HG03521 (cell line): ENCODE measurements around the gene TOR1AIP1.
A peak's percentile ranks its signal among the peaks of the same experiment; 100 is the strongest.

Source experiments
- ATAC-seq: cut with Tn5 transposase; IDR thresholded peaks from one replicate; pipeline ENCODE4 v1.9.1; 2021; ENCODE audit warnings: mild to moderate bottlenecking, moderate library complexity; ENCODE audit not compliant: unreplicated experiment

The TOR1AIP1 gene

DNA sequence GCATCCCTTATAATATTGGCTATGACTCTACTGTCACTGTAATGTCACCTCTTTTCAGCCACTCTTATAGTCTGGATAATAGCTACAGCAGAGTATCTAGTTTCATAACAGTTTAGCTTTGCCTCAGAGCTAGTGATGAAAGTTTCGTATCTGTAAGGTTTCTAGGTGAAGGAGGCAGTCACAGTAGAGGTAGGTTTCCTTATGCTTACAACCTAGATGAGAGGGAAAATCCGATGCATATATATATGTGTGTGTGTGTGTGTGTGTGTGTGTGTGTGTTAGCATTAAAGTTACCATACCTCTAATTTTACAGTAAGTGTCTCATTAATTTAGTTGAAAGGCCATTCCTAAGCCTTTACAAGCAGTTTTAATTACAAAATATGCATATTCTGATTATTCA lies 2.3 kb upstream of the TOR1AIP1 start:
- ATAC-seq = no peak

DNA sequence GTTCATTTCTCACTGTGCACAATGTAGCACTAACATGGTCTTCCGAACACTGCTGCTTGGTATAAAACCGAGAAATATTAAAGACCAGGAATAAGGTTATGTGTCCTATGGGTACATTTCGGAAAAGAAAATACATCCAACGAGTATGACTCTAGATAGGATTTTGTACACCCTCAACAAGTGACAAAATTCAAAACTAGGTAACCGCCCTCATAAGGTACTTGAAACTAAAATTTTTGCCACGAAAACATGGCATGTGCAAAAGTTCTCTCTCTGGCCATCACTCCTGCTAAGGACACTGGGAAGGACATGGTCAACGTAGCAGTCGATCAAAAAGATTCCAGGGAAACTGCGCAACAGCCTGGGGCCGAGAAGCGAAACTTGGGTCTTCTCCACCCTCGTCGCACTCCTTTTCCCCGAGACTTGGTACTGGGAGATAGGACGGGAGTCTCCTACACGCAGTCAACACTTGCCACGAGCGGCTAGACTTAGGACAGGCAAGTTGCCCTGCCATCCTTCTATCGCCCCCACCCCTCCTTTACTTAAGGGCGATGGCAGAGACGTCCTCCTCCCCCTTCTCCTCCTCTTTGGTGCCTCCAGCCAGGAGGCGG lies 338 bp upstream of the TOR1AIP1 start:
- ATAC-seq = no peak

DNA sequence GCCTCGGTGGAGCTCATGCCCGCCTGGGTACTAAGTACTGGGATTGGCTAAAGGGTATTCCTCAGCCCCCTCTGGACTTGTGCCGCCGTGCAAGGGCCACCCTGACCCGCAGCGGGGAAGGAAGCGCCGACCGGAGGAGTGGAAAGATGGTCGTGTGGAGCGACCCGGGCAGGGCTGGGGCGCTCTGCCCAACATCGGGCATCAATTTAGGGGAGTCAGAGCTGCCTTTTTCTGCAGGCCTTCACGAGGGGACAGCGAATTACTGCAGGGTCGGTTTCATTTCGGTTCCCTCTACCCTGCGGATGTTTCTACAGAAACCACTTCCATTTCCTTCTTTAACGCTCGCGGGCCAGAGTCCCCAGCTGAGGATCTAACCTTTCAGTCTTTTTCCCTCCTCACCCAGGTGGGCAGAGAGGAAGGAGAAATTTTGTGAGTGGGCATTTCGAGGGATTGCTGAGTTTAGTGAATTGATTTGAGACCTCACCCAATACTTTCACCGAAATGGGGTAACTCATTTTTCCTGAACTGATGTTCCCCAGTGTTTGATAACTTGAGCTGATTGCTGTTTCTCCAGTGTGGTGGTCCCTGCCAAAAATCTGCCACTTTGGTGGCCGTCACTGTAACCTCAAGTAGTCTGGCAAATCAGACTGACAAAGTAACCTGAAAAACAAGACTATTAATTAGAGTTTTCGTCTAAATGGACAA lies 1.1 kb downstream of the TOR1AIP1 start:
- peak; percentile 3 for ATAC-seq

DNA sequence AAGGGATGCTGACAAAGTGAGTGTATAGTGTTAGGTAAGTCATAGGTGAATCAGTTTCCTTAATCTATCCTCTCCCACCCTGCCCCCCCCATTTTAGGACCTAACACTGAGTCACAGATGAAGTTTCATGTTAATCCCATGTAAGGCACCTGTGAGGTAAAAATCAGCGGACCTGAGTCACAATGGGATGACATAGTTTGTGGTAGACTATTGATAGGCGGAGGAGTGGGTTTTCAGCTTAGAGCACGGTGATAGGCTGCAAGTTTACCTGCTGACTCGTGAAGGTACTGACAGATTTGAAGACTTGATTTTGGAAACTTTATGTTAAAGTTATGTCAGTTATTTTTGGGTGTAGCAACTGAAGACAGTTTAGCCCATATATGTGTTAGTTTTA lies 1.7 kb downstream of the TOR1AIP1 start:
- peak; percentile 19 for ATAC-seq

DNA sequence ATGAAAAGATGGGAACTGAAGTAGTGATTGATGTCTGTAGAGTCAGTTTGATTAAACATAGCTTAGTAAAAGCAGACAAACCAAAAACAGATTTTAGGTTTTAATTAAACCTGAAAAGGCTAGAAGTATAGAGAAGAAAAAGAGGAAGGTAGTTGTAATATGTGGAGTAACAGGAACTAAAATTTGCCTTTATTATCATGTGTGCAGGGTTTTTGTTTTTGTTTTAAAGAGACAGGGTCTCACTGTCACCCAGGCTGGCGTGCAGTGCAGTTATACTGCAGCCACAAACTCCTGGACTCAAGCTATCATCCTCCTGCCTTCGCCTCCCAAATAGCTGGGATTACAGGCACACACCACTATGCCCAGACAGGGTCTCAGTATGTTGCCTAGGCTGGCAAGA lies 6.0 kb downstream of the TOR1AIP1 start:
- ATAC-seq = no peak

DNA sequence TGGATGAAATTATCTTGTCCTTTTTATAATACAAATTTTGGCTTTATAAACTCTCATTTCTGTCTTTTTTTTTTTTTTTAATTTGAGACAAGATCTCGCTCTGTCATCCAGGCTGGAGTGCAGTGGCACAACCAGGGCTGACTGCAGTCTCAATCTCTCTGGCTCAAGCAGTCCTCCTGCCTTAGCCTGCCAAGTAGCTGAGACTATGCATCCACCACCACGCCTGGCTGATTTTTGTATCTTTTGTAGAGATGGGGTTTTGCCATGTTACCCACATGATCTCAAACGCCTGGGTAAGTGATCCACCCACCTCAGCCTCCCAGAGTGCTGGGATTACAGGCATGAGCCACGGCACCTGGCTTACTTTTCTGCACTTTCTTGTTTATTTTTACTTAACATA lies 7.5 kb downstream of the TOR1AIP1 start:
- ATAC-seq = no peak

DNA sequence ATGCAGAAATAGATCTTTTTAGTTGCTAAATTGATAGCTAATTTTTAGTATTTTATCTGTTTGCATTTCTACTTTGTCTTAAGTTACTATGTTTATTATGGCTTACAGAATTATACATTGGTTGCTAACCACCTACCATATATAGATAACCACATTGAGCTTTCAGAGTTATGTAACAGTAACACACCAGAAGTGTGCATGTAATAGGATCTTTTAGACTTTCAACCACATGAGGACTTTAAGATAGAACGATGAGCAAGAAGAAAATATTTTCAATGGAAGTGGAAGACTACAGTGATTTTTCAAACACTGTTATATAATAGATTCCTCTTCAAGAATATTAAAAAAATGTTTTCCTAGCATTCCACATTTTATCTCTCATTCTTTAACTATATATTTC lies 28.8 kb downstream of the TOR1AIP1 start:
- ATAC-seq = no peak

DNA sequence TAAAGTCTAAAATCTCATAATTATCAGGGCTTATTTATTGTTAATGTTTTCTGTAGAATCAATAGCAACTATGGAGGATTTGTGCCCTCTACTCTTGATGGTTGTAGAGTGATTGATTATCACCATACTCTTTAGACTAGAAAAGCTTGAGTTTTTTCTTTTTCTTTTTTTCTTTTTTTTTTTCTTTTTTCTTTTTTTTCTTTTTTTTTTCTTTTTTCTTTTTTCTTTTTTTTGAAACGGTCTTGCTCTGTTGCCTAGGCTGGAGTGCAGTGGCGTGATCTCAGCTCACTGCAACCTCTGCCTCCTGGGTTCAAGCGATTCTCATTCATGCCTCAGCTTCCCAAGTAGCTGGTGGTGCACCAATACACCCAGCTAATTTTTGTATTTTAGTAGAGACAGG lies 29.7 kb downstream of the TOR1AIP1 start:
- ATAC-seq = no peak

DNA sequence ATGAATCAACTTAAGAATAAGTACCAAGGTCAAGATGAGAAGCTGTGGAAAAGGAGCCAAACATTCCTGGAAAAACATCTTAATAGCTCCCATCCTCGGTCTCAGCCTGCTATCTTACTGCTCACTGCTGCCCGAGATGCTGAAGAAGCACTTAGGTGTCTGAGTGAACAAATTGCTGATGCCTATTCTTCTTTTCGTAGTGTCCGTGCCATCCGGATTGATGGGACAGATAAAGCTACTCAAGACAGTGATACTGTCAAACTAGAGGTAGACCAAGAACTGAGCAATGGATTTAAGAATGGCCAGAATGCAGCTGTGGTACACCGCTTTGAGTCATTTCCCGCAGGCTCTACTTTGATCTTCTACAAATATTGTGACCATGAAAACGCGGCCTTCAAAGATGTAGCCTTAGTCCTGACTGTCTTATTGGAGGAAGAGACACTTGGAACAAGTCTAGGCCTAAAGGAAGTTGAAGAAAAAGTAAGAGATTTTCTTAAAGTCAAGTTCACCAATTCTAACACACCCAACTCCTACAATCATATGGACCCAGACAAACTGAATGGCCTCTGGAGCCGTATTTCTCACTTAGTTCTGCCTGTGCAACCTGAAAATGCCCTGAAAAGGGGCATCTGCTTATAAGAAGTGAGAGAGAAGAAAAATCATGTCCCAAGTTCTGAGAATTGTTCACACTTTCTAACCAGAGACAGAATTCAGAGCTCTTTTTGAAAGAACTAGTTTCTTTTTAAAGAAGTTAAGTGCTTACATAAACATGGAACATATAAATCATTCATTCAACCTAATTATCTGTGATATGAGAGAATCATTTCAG lies 35.7 kb downstream of the TOR1AIP1 start:
- ATAC-seq = no peak

DNA sequence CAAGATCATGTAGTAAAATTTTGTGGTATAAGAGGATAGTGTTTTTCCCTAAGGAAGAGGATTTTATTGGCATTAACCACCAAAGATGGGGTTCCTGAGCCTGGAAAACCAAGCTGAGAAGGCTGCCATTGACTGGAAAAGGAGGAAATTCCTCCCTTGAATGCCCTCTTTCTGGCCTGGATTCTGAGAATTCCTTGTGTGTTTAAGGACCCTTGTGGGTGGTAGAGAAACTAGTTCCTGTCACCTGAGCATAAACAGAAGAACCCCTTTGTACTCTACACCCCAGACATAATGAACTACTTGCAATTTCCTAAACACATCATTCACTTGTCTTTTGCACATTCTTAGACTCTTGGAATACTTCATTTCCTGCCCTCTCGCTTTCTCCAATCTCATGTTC lies 39.4 kb downstream of the TOR1AIP1 start:
- ATAC-seq = no peak

DNA sequence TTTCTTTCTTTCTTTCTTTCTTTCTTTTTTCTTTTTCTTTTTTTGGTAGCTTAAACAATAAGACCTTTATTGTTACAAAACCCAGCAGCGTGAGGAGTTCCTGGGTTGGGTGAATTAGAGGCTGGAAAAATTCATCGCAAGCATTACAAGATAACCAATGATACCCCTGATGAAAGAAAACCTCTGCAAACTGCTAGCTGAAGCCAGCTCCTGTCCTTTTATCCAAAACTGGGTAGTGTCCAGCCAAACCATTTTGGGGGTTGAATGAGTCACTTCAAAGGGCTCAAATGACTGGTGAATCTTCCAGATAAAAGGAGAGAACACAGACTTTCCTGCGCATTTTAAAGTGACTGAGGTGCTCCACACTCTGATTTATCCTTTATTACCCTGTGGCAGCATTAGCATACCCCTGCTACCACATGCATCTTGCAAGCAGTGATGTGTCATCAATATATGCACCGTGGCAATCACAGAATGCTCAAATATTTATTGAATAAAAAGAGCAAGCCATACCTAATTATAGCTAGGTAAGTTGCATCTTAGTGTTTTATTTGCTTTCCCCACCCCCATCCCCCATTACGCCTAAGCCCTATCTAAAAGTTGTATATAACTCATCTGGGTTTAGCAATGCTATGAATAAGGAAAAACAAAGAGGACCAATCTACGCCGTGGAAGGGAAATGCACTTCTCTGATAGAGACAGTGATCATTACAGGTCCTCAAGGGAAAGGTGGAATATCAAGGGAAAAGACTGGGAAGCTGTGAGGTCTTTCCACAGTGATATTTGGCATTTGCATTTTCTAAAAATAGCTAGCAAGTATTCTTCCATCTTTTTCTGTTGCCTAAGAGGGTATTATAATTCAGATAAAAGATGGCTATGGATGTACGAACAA lies 40.1 kb downstream of the TOR1AIP1 start:
- ATAC-seq = no peak

DNA sequence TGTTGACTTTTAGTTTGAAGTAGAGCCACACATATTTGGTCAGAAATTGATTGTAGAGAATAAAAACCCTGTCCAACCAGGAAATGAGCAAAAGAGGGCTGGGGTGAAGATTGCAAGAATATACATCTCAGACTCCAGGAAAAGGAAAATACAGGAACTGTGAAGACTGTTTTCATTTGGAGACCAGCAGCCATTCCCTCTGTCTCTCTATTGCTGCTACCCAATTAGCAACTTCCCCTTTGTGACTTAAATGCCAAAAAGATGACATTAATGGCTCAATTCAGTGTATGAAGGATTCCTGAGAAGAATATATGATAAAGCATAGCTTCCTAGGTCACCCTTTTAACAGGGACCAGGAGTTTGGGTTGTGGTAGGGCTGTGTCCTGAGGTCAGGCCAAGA lies 40.9 kb downstream of the TOR1AIP1 start:
- no peak for ATAC-seq

DNA sequence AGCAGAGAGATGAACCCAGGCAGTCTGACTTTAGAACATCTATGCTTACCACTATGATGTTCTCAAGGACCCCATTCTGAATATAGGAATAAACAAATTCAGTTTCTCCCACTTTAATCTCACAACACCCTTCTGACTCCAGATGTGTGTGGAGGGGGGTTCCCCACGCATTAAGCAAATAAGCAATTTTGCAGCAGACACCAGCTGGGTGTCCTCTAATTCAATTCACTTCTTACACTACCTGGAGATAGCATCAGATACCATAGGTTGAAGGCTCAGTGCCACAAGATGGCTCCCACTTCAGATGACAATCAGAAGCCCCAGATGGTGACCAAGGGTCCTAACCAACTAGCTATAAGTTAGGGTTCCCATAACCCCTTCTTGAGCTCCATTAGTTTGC lies 42.2 kb downstream of the TOR1AIP1 start:
- ATAC-seq = no peak

DNA sequence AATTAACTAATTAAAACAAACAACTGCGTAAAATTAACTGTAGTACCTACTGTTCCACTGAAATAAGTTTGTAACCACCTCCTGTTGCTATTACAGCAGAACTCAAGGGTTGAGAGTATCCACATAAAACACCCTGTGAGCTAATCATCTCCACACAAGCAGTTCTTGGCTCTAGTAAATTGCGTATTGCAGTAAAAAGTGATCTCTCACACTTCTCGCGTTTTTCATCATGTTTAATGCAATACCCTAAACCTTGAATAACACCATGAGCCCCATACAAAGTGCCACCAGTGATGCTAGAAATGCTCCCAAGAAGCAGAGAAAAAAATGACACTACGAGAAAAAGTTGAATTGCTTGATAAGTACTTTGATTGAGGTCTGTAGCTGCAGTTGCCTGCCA lies 43.2 kb downstream of the TOR1AIP1 start:
- ATAC-seq = no peak

DNA sequence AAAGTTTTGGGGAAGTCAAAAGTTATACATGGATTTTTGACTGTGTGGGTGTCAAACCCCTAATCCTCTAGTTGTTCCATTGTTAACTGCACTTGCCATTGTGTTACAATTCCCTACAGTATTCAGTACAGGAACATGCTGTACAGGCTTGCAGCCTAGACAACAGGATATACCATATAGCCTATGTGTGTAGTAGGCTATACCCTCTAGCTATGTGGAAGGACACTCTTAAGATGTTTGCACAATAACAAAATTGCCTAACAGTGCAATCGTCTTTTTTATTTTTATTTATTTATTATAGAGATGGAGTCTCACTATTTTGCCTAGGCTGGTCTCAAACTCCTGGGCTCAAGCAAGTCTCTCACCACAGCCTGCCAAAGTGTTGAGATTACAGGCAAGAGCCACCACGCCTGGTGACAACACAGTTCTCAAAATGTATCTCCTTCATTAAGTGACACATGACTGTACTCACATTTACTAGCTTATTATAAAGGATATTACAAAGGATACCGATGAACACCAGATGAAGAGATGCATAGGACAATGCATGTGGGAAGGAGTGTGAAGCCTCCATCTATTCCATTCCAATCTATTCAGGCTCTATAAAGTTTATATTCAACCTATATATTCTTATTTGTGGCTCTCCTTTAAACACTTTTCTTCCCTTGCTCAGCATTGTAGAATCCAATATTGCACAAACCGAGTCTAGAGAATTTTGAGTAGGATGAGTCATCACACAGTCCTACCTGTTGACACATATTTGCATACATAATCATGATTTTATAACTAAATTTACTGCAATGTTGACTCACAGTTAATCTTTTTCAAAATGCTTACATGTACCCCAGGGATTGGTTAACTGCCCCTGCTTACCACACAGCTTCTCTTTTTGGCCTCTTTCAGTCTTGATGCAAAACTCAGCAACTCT lies 44.1 kb downstream of the TOR1AIP1 start:
- ATAC-seq = no peak

DNA sequence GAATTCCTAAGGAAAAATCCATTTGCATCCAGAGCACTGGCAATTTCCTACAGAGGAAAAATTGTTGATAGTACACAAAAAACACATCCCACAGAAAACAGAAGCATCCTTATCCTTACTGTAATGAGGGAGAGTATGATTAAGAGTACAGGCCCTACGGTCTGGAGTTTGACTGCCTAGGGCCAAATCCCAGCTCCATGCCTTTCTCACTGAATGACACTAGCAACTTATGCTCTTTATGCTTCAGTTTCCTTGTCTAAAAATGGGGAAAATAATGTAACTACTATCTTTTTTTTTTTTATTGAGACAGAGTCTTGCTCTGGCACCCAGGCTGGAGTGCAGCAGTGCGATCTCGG lies 44.7 kb downstream of the TOR1AIP1 start:
- ATAC-seq = no peak

DNA sequence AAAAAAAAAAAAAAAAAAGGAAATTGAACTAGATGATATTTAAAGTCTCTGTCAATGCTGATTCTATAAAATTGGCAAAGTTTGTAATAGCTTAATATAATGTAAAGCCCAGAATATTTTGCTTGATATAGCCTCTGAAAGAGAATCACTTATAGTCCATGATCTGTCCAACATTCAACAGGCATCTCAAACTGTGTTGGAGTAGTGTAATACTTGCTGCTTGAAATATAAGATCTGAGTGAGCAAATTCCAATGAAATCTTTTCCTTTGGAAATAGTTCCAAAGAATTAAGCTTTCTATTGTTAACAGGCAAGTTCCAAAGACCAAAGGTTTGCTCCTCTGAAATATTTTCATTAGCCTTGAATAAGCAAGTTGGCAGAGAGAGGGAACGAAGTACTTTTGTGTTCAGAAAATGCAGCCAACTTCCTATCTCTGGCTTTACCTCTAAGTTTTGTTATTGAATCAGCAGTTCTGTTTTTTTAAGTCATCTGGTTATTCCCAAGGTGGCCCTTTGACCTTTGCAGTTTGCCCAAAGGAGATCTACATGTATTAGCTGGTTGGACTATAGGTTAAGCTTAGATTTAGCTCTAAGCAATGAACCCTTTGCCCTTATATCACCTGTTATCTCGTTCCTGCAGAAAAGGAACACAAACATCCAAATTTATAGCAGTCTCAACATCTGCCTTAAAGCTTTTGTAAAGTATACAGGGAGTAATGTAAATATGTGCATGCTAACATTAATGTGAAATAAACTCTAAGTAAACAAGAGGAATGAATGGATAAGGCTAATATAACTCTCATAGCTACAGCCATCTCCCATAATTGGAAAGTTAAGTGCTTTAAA lies 48.1 kb downstream of the TOR1AIP1 start:
- ATAC-seq = no peak

DNA sequence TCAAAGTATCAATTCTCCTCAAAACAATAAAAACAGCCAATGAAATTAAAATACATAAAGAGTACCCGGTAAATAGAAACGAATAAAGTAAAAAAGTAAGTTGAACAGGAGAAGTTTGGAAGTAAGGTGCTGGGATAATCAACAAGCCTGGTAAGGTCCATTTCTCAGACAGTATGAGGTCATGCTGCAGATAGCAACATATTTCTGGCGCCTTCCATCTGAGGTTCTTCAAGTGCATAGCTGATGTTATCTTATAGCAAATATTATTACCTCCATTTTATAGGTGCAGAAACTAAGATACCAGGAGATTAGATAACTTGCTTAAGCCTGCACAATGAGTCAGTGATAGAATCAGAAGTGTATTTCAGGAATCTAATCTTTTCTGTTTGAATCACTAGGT lies 48.8 kb downstream of the TOR1AIP1 start:
- ATAC-seq = no peak

DNA sequence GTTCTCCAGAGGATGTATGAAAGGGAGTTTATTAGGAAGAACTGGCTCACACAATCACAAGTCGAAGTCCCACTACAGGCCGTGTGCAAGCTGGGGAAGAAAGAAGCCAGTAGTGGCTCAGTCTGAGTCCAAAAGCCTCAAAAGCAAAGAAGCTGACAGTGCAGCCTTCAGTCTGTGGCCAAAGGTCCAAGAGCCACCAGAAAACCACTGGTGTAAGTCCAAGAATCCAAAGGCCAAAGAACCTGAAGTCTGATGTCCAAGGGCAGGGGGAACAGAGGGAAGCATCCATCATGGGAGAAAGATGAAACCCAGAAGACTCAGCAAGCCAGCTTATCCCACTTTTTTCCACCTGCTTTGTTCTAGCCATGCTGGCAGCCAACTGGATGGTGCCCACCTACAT lies 51.1 kb downstream of the TOR1AIP1 start:
- ATAC-seq = no peak
